ENCODE data around the gene TTC7B. TPM values are rescaled to one million over a fixed set of nuclear protein-coding genes. Genes with fewer than 3 reads are reported as not detected.

The TTC7B gene
- polyA plus RNA-seq, 1 donor from 2014 or later = 19.9 TPM

- TF ChIP-seq EZH2 (IDR thresholded peaks at IDR 0.05; ENCODE audit: borderline replicate concordance, insufficient read depth, low read length, poor library complexity, severe bottlenecking) (no peak), TAF1 (IDR thresholded peaks at IDR 0.05; ENCODE audit: low read depth) (no peak), CTCF (IDR thresholded peaks at IDR 0.05; ENCODE audit: poor library complexity, severe bottlenecking) (no peak), MXI1 (conservative IDR thresholded peaks at IDR 0.05; ENCODE audit: poor library complexity, severe bottlenecking) (no peak), EP300 (conservative IDR thresholded peaks at IDR 0.05; ENCODE audit: poor library complexity, severe bottlenecking) (no peak), REST (IDR thresholded peaks at IDR 0.05; ENCODE audit: borderline replicate concordance) (no peak), RAD21 (conservative IDR thresholded peaks at IDR 0.05) (no peak), POLR2AphosphoS5 (IDR thresholded peaks at IDR 0.05) (no peak), SMC3 (conservative IDR thresholded peaks at IDR 0.05; ENCODE audit: poor library complexity) (no peak)
- no peaks in the 10 kb centered on the region for H4K20me1 ChIP-seq (ENCODE audit: insufficient read depth)
- H3K4me2 ChIP-seq (ENCODE audit: low read length) = no peak overlapping the region
- H3K36me3 ChIP-seq (ENCODE audit: insufficient read depth, low read length) = no peaks in the 10 kb centered on the region
- no peaks in the 10 kb centered on the region for H3K27me3 ChIP-seq (ENCODE audit: insufficient read depth, low read depth, low read length)
- no peaks in the 10 kb centered on the region for H3F3A ChIP-seq (ENCODE audit: insufficient read depth, low read length, poor library complexity, severe bottlenecking)
- no peaks in the 10 kb centered on the region for H3K9me2 ChIP-seq (ENCODE audit: insufficient read depth, low read length)
- H2AFZ ChIP-seq (ENCODE audit: low read depth, low read length) = no peak overlapping the region
- H3K27ac ChIP-seq (ENCODE audit: low read length) = no peak overlapping the region
- H3K9ac ChIP-seq (ENCODE audit: low read length) = no peak overlapping the region
- no peak overlapping the region for H3K4me3 ChIP-seq (ENCODE audit: low read length)
- no peaks in the 10 kb centered on the region for H3K79me2 ChIP-seq (replicated peaks; ENCODE audit: insufficient read depth, low read length)
- no peaks in the 10 kb centered on the region for H3K9me3 ChIP-seq (ENCODE audit: low read length)
These were observed 264.3 kb downstream of the TTC7B start for GRCh38 chr14:90551733-90552464.

GRCh38 chr14:90551070-90551704, 265.0 kb downstream of the TTC7B start:
- Histone ChIP-seq H4K20me1 (ENCODE audit: insufficient read depth) (no peaks in the 10 kb centered on the region), H3K9me2 (ENCODE audit: insufficient read depth, low read length) (no peaks in the 10 kb centered on the region), H3K9me3 (ENCODE audit: low read length) (no peaks in the 10 kb centered on the region), H3F3A (ENCODE audit: insufficient read depth, low read length, poor library complexity, severe bottlenecking) (no peaks in the 10 kb centered on the region), H3K36me3 (ENCODE audit: insufficient read depth, low read length) (no peaks in the 10 kb centered on the region), H2AFZ (ENCODE audit: low read depth, low read length) (no peak overlapping the region), H3K27ac (ENCODE audit: low read length) (no peak overlapping the region), H3K4me2 (ENCODE audit: low read length) (no peak overlapping the region), H3K4me3 (ENCODE audit: low read length) (no peak overlapping the region), H3K27me3 (ENCODE audit: insufficient read depth, low read depth, low read length) (no peaks in the 10 kb centered on the region), H3K9ac (ENCODE audit: low read length) (no peak overlapping the region), H3K79me2 (replicated peaks; ENCODE audit: insufficient read depth, low read length) (no peaks in the 10 kb centered on the region)
- no peak for TF ChIP-seq EP300 (conservative IDR thresholded peaks at IDR 0.05; ENCODE audit: poor library complexity, severe bottlenecking)
